A673 (cell line): ENCODE data around the gene COL9A3. TPM values are rescaled to one million over a fixed set of nuclear protein-coding genes. Genes with fewer than 3 reads are reported as not detected.

Source experiments
- BruUV-seq: library from RNA; stranded (reverse); fragments of 400-500 nt; replicated peaks from 2 replicates; lab custom pipeline; 2021; lab: Mats Ljungman, UMichigan
- CTCF ChIA-PET: fragments of 300-600 bp; sonication (Branson Sonifier 250); formaldehyde crosslinking; loops from one replicate; lab custom pipeline; 2022; ENCODE audit warnings: antibody characterized with exemption; lab: Charles Lee
- POLR2A ChIA-PET: fragments of 300-600 bp; sonication (Branson Sonifier 250); formaldehyde crosslinking; loops from one replicate; lab custom pipeline; 2022; ENCODE audit warnings: antibody characterized with exemption; ENCODE audit not compliant: low non-redundant PET; lab: Charles Lee
- DNase-seq: peaks from one replicate; pipeline ENCODE4 v3.0.0-alpha.2; 2015; ENCODE audit warnings: low spot score
- H3K27ac ChIP-seq: fragments of 200-600 bp; sonication (generic); 2 replicates; pipeline ENCODE4 v1.5.1; 2016; ENCODE audit warnings: mixed run types, low read depth, mild to moderate bottlenecking, mixed read lengths, antibody characterized with exemption, low read length; ENCODE audit not compliant: poor library complexity, severe bottlenecking
- H3K27me3 ChIP-seq: fragments of 200-600 bp; sonication (generic); replicated peaks from 2 replicates; pipeline ENCODE4 v1.6.1; 2017; ENCODE audit warnings: mixed run types, low read depth, mild to moderate bottlenecking, mixed read lengths, antibody characterized with exemption, low read length; ENCODE audit not compliant: insufficient read depth, poor library complexity
- H3K36me3 ChIP-seq: fragments of 200-600 bp; sonication (generic); 2 replicates; pipeline ENCODE4 v1.6.1; 2016; ENCODE audit warnings: mixed run types, mild to moderate bottlenecking, mixed read lengths, antibody characterized with exemption, low read length; ENCODE audit not compliant: insufficient read depth, poor library complexity, severe bottlenecking
- H3K4me1 ChIP-seq: fragments of 200-600 bp; sonication (generic); 2 replicates; pipeline ENCODE4 v1.6.1; 2017; ENCODE audit warnings: mixed run types, mild to moderate bottlenecking, mixed read lengths, antibody characterized with exemption, low read length; ENCODE audit not compliant: insufficient read depth, poor library complexity, severe bottlenecking
- H3K4me3 ChIP-seq: fragments of 200-600 bp; sonication (generic); 2 replicates; pipeline ENCODE4 v1.5.1; 2016; ENCODE audit warnings: low read depth, mixed run types, mild to moderate bottlenecking, mixed read lengths, low read length; ENCODE audit not compliant: poor library complexity, severe bottlenecking
- H3K9me3 ChIP-seq: fragments of 200-600 bp; sonication (generic); 2 replicates; pipeline ENCODE4 v1.6.1; 2016; ENCODE audit warnings: mixed run types, low read depth, mild to moderate bottlenecking, mixed read lengths, antibody characterized with exemption, low read length; ENCODE audit not compliant: poor library complexity, severe bottlenecking
- CTCF ChIP-seq: fragments of 300-800, 200-600 bp; sonication (generic); conservative IDR thresholded peaks from 2 replicates; pipeline ENCODE4 v1.5.1; 2017; ENCODE audit warnings: low read depth, mild to moderate bottlenecking, antibody characterized with exemption, low read length, moderate library complexity, mixed read lengths
- EZH2 ChIP-seq: fragments of 200-600 bp; sonication (generic); IDR thresholded peaks from 2 replicates; pipeline ENCODE4 v1.6.1; 2017; ENCODE audit warnings: borderline replicate concordance, low read depth, mild to moderate bottlenecking, mixed read lengths, antibody characterized with exemption, low read length; ENCODE audit not compliant: poor library complexity, severe bottlenecking
- intact Hi-C: fragments of 100-400 bp; cut with micrococcal nuclease; formaldehyde crosslinking; loops from one replicate; pipeline ENCODE4 v1.10.0; 2022; ENCODE audit not compliant: unreplicated experiment
- total RNA-seq: library from RNA; stranded (reverse); gene quantifications from 2 replicates; pipeline ENCODE4 v1.2.3, GENCODE V29; 2021

Gene COL9A3
- total RNA-seq, 1 experiment from 2014 or later, result 8.4 TPM

- ChIA-PET CTCF (interaction anchor here (0.6 kb wide), 1 partner anchor 8 kb away, joined by 4 read pairs; no protein-coding TSS in a partner anchor), POLR2A (no interaction called here)
- Histone ChIP-seq H3K27ac (peak overlapping the region; percentile 80), H3K4me1 (peaks cover 18% of the 10 kb centered on the region), H3K36me3 (peaks cover 40% of the 10 kb centered on the region), H3K27me3 (no peaks in the 10 kb centered on the region), H3K9me3 (no peaks in the 10 kb centered on the region), H3K4me3 (peak overlapping the region; percentile 96)
- TF ChIP-seq CTCF (no peak), EZH2 (no peak)
- BruUV-seq, result no TSS peak
- peak; percentile 57 for DNase-seq
- intact Hi-C loops, result no loop called here
Observed at GRCh38 chr20:62805155-62805710, 11.6 kb upstream of the COL9A3 start.

- POLR2A ChIA-PET, result no interaction called here
- peak overlapping the region; percentile 96 for H3K4me3 ChIP-seq
- no peak for TF ChIP-seq CTCF
- TF ChIP-seq EZH2, result no peak
- BruUV-seq, result no TSS peak
- H3K4me1 ChIP-seq, result peaks cover 18% of the 10 kb centered on the region
- H3K9me3 ChIP-seq, result no peaks in the 10 kb centered on the region
- CTCF ChIA-PET, result interaction anchor here (0.6 kb wide), 1 partner anchor 8 kb away, joined by 4 read pairs; no protein-coding TSS in a partner anchor
- DNase-seq, result no peak
- peak overlapping the region; percentile 80 for H3K27ac ChIP-seq
- intact Hi-C loops, result no loop called here
- H3K27me3 ChIP-seq, result no peaks in the 10 kb centered on the region
- peaks cover 37% of the 10 kb centered on the region for H3K36me3 ChIP-seq
Observed at GRCh38 chr20:62805711-62806382, 11.0 kb upstream of the COL9A3 start.

- POLR2A ChIA-PET, result no interaction called here
- no TSS peak for BruUV-seq
- TF ChIP-seq CTCF (no peak), EZH2 (no peak)
- intact Hi-C loops, result no loop called here
- no peak for DNase-seq
- Histone ChIP-seq H3K27ac (peak overlapping the region; percentile 80), H3K9me3 (no peaks in the 10 kb centered on the region), H3K4me1 (peaks cover 18% of the 10 kb centered on the region), H3K36me3 (peaks cover 32% of the 10 kb centered on the region), H3K27me3 (no peaks in the 10 kb centered on the region), H3K4me3 (peak overlapping the region; percentile 96)
- CTCF ChIA-PET, result no interaction called here
Observed at GRCh38 chr20:62806383-62807050, 10.3 kb upstream of the COL9A3 start.
